Peyer's patch (tissue), 4 donors: Measurements from ENCODE around the gene UBE2A.

Source experiments
- POLR2A ChIP-seq, 2 donors: fragments of 450-650 bp; IDR thresholded peaks; one replicate each; pipeline ENCODE4 v1.5.1; 2017; ENCODE audit warnings: antibody characterized with exemption in 2 of 2, mild to moderate bottlenecking in 2 of 2, moderate library complexity in 2 of 2
- TF ChIP-seq, protein P1 (sequence below), 6 experiments: fragments of 450-650 bp in 4 of 6; fragments of 200-600 bp in 2 of 6; sonication (generic) in 1 of 6; IDR thresholded peaks; one replicate each; pipeline ENCODE4 v1.5.1; 2017 to 2019; ENCODE audit warnings: antibody characterized with exemption in 6 of 6, mild to moderate bottlenecking in 3 of 6, moderate library complexity in 1 of 6

DNA sequence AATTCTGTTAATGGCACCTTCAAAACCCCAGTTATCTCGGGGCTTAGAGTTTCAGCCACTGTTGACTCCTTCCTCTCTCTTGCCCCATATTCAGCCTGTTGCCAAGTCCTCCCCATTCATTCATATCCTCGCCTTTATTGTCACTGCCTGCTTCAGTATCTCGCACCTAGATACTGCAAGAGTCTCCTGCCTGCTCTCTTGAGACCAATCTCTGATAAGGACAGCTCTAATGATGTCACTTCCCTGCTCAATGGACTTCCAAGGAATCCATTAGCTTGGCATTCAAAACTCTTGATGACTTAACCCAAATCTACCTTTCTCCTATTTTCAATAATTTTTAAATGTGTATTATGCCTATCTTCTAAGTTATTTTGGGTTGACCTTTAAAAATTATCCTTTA is 1.1 kb upstream of the UBE2A start:
- TF ChIP-seq, protein P1, sequence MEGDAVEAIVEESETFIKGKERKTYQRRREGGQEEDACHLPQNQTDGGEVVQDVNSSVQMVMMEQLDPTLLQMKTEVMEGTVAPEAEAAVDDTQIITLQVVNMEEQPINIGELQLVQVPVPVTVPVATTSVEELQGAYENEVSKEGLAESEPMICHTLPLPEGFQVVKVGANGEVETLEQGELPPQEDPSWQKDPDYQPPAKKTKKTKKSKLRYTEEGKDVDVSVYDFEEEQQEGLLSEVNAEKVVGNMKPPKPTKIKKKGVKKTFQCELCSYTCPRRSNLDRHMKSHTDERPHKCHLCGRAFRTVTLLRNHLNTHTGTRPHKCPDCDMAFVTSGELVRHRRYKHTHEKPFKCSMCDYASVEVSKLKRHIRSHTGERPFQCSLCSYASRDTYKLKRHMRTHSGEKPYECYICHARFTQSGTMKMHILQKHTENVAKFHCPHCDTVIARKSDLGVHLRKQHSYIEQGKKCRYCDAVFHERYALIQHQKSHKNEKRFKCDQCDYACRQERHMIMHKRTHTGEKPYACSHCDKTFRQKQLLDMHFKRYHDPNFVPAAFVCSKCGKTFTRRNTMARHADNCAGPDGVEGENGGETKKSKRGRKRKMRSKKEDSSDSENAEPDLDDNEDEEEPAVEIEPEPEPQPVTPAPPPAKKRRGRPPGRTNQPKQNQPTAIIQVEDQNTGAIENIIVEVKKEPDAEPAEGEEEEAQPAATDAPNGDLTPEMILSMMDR (IDR thresholded peaks at IDR 0.05), result no peak
- TF ChIP-seq POLR2A (IDR thresholded peaks at IDR 0.05), result no peak
